Measurements from ENCODE around the gene ZBTB1.
"Not testable (repeated sequence)": the region's sequence is repeated elsewhere in the genome, so short reads cannot be mapped to it uniquely, and the experiment has no call there.

Gene ZBTB1

GRCh38 chr14:64556526-64556925 is 52.0 kb downstream of the ZBTB1 start:
- no peaks in the 10 kb centered on the region for H3K36me3 ChIP-seq (ENCODE audit: insufficient read depth, low read length)
- no peak overlapping the region for H3K4me2 ChIP-seq (ENCODE audit: low read length)
- H3K4me1 ChIP-seq (ENCODE audit: control insufficient read depth, insufficient read depth, low read length) = no peaks in the 10 kb centered on the region
- no peak overlapping the region for H3K4me3 ChIP-seq (ENCODE audit: low read length)
- H3K9me3 ChIP-seq (replicated peaks; ENCODE audit: low read length) = no peaks in the 10 kb centered on the region
- no peak overlapping the region for H3K9ac ChIP-seq (ENCODE audit: low read depth, low read length)
- H3K27me3 ChIP-seq (ENCODE audit: control insufficient read depth, insufficient read depth, low read length) = peaks cover 6% of the 10 kb centered on the region

DNA sequence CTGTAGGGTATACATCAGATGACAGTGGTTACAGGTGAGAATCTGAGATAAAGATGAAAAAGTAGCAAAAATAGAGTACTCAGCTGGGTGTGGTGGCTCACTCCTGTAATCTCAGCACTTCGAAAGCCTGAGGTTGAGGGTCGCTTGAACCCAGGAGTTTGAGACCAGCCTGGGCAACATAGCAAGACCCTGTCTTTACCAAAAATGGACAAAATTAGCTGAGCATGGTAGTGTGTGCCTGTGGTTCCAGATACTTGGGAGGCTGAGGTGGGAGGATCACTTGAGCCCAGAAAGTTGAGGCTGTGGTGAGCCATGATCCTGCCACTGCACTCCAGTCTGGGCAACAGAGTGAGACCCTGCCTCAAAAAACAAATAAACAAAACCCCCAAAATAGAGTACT is 53.6 kb downstream of the ZBTB1 start:
- H3K4me1 ChIP-seq (ENCODE audit: control insufficient read depth, insufficient read depth, low read length); H3K4me2 ChIP-seq (ENCODE audit: low read length); H3K4me3 ChIP-seq (ENCODE audit: low read length); H3K36me3 ChIP-seq (ENCODE audit: insufficient read depth, low read length); H3K9ac ChIP-seq (ENCODE audit: low read depth, low read length); H3K27me3 ChIP-seq (ENCODE audit: control insufficient read depth, insufficient read depth, low read length); H3K9me3 ChIP-seq (replicated peaks; ENCODE audit: low read length): not testable (repeated sequence)

- H3K27me3 ChIP-seq (ENCODE audit: control insufficient read depth, insufficient read depth, low read length) = peaks cover 5% of the 10 kb centered on the region
- H3K4me2 ChIP-seq (ENCODE audit: low read length) = no peak overlapping the region
- H3K4me1 ChIP-seq (ENCODE audit: control insufficient read depth, insufficient read depth, low read length) = no peaks in the 10 kb centered on the region
- H3K4me3 ChIP-seq (ENCODE audit: low read length) = no peak overlapping the region
- H3K9me3 ChIP-seq (replicated peaks; ENCODE audit: low read length) = no peaks in the 10 kb centered on the region
- H3K36me3 ChIP-seq (ENCODE audit: insufficient read depth, low read length) = no peaks in the 10 kb centered on the region
- no peak overlapping the region for H3K9ac ChIP-seq (ENCODE audit: low read depth, low read length)
These were observed 57.1 kb downstream of the ZBTB1 start for GRCh38 chr14:64561631-64562030.

- no peaks in the 10 kb centered on the region for H3K9me3 ChIP-seq (replicated peaks; ENCODE audit: low read length)
- no peak overlapping the region for H3K9ac ChIP-seq (ENCODE audit: low read depth, low read length)
- H3K4me2 ChIP-seq (ENCODE audit: low read length) = no peak overlapping the region
- H3K27me3 ChIP-seq (ENCODE audit: control insufficient read depth, insufficient read depth, low read length) = peaks cover 5% of the 10 kb centered on the region
- H3K36me3 ChIP-seq (ENCODE audit: insufficient read depth, low read length) = no peaks in the 10 kb centered on the region
- no peak overlapping the region for H3K4me3 ChIP-seq (ENCODE audit: low read length)
- H3K4me1 ChIP-seq (ENCODE audit: control insufficient read depth, insufficient read depth, low read length) = no peaks in the 10 kb centered on the region
These were observed 57.9 kb downstream of the ZBTB1 start for GRCh38 chr14:64562436-64562835.

GRCh38 chr14:64563696-64564095 is 59.1 kb downstream of the ZBTB1 start:
- Histone ChIP-seq H3K36me3 (ENCODE audit: insufficient read depth, low read length) (no peaks in the 10 kb centered on the region), H3K9ac (ENCODE audit: low read depth, low read length) (no peak overlapping the region), H3K27me3 (ENCODE audit: control insufficient read depth, insufficient read depth, low read length) (peaks cover 5% of the 10 kb centered on the region), H3K9me3 (replicated peaks; ENCODE audit: low read length) (no peaks in the 10 kb centered on the region), H3K4me1 (ENCODE audit: control insufficient read depth, insufficient read depth, low read length) (peaks cover under 1% of the 10 kb centered on the region), H3K4me3 (ENCODE audit: low read length) (no peak overlapping the region), H3K4me2 (ENCODE audit: low read length) (no peak overlapping the region)

- H3K9ac ChIP-seq (ENCODE audit: low read depth, low read length) = no peak overlapping the region
- H3K4me1 ChIP-seq (ENCODE audit: control insufficient read depth, insufficient read depth, low read length) = peaks cover 13% of the 10 kb centered on the region
- no peak overlapping the region for H3K4me3 ChIP-seq (ENCODE audit: low read length)
- H3K4me2 ChIP-seq (ENCODE audit: low read length) = no peak overlapping the region
- H3K27me3 ChIP-seq (ENCODE audit: control insufficient read depth, insufficient read depth, low read length) = peaks cover 3% of the 10 kb centered on the region
- H3K36me3 ChIP-seq (ENCODE audit: insufficient read depth, low read length) = no peaks in the 10 kb centered on the region
- H3K9me3 ChIP-seq (replicated peaks; ENCODE audit: low read length) = no peaks in the 10 kb centered on the region
These were observed 62.1 kb downstream of the ZBTB1 start for GRCh38 chr14:64566651-64567122.

DNA sequence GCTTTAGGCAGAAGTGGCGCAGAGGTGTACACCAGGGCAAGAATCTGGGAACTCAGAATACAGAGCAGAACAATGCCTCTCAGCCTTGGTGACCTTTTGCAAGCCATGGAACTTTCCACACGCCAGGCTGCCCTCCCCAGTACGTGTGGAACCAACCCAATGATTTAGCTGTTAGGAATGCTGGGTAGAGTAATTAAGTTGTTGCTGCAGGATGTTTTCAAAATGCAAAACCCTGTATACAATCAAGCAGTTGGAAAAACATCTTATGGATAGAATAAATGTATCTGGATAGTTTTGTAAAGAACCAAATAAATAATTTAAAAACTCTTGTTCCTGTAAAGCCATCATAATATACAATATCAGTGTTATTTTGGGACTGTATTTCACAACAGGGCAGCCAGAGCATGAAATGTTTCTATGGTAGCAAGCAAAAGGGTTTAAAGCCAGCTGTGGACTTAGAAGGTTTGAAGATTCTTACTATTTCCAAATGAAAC is 64.6 kb downstream of the ZBTB1 start:
- H3K4me3 ChIP-seq (ENCODE audit: low read length) = no peak overlapping the region
- no peaks in the 10 kb centered on the region for H3K36me3 ChIP-seq (ENCODE audit: insufficient read depth, low read length)
- H3K9me3 ChIP-seq (replicated peaks; ENCODE audit: low read length) = no peaks in the 10 kb centered on the region
- peaks cover 13% of the 10 kb centered on the region for H3K4me1 ChIP-seq (ENCODE audit: control insufficient read depth, insufficient read depth, low read length)
- peak overlapping the region; percentile 43 for H3K4me2 ChIP-seq (ENCODE audit: low read length)
- H3K9ac ChIP-seq (ENCODE audit: low read depth, low read length) = peak overlapping the region; percentile 8
- H3K27me3 ChIP-seq (ENCODE audit: control insufficient read depth, insufficient read depth, low read length) = no peaks in the 10 kb centered on the region

GRCh38 chr14:64569646-64570045 is 65.1 kb downstream of the ZBTB1 start:
- not testable (repeated sequence) for H3K9me3 ChIP-seq (replicated peaks; ENCODE audit: low read length); H3K27me3 ChIP-seq (ENCODE audit: control insufficient read depth, insufficient read depth, low read length); H3K4me3 ChIP-seq (ENCODE audit: low read length); H3K36me3 ChIP-seq (ENCODE audit: insufficient read depth, low read length)
- H3K4me1 ChIP-seq (ENCODE audit: control insufficient read depth, insufficient read depth, low read length) = peaks cover 13% of the 10 kb centered on the region
- peak overlapping the region; percentile 43 for H3K4me2 ChIP-seq (ENCODE audit: low read length)
- H3K9ac ChIP-seq (ENCODE audit: low read depth, low read length) = peak overlapping the region; percentile 8

GRCh38 chr14:64572386-64573104 is 68.0 kb downstream of the ZBTB1 start:
- H3K9me3 ChIP-seq (replicated peaks; ENCODE audit: low read length) = no peaks in the 10 kb centered on the region
- H3K4me3 ChIP-seq (ENCODE audit: low read length) = no peak overlapping the region
- no peaks in the 10 kb centered on the region for H3K27me3 ChIP-seq (ENCODE audit: control insufficient read depth, insufficient read depth, low read length)
- H3K4me2 ChIP-seq (ENCODE audit: low read length) = no peak overlapping the region
- no peak overlapping the region for H3K9ac ChIP-seq (ENCODE audit: low read depth, low read length)
- H3K36me3 ChIP-seq (ENCODE audit: insufficient read depth, low read length) = no peaks in the 10 kb centered on the region
- H3K4me1 ChIP-seq (ENCODE audit: control insufficient read depth, insufficient read depth, low read length) = peaks cover 13% of the 10 kb centered on the region

DNA sequence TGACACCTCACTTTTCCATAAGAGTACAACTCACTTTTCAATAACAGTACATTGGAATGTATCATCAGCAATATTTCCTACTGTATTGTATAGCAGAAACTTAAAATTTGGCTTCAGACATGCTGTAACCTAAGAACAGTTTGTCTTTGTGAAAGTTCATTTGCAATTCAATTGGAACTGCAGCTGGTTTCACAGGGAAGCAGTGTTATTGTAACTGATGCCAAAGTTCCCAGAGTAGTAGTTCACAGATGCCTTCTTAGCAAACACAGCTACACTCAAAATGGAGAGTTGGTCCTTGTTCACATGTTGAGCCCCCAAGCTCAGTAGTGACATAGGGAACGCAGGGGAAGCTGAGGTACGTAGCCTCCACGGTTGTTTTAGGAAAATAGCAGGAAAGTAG is 68.5 kb downstream of the ZBTB1 start:
- Histone ChIP-seq H3K9ac (ENCODE audit: low read depth, low read length) (no peak overlapping the region), H3K36me3 (ENCODE audit: insufficient read depth, low read length) (no peaks in the 10 kb centered on the region), H3K27me3 (ENCODE audit: control insufficient read depth, insufficient read depth, low read length) (no peaks in the 10 kb centered on the region), H3K4me3 (ENCODE audit: low read length) (no peak overlapping the region), H3K4me2 (ENCODE audit: low read length) (no peak overlapping the region), H3K4me1 (ENCODE audit: control insufficient read depth, insufficient read depth, low read length) (peaks cover 13% of the 10 kb centered on the region), H3K9me3 (replicated peaks; ENCODE audit: low read length) (no peaks in the 10 kb centered on the region)
